Right atrium auricular region (tissue), 2 donors: ENCODE data around the gene DACT3. TPM values are rescaled to one million over a fixed set of nuclear protein-coding genes. Genes with fewer than 3 reads are reported as not detected.

Source experiments
- DNase-seq: peaks from one replicate; pipeline ENCODE4 v3.0.0-alpha.2; 2019; ENCODE audit warnings: low spot score
- H3K27ac ChIP-seq, 2 donors: fragments of 200-600 bp; sonication (generic); 1 replicate in 1 of 2; 2 replicates in 1 of 2; pipeline ENCODE4 v1.5.1; 2016 to 2019
- H3K27me3 ChIP-seq, 2 donors: fragments of 200-600 bp; sonication (generic); one replicate each; pipeline versions ENCODE4 v1.5.1 to v1.6.0; 2017 to 2019
- H3K36me3 ChIP-seq: fragments of 200-600 bp; sonication (generic); one replicate; pipeline ENCODE4 v1.5.1; 2016
- H3K4me1 ChIP-seq, 2 donors: fragments of 200-600 bp; sonication (generic); one replicate each; pipeline versions ENCODE4 v1.5.1 to v1.6.0; 2017 to 2019
- H3K4me3 ChIP-seq, 2 donors: fragments of 200-600 bp; sonication (generic); 1 replicate in 1 of 2; 2 replicates in 1 of 2; pipeline ENCODE4 v1.5.1; 2017 to 2019; ENCODE audit warnings: mild to moderate bottlenecking in 1 of 2, moderate library complexity in 1 of 2
- H3K9me3 ChIP-seq, 2 donors: fragments of 200-600 bp; sonication (generic); one replicate each; pipeline ENCODE4 v1.5.1; 2019
- CTCF ChIP-seq, 2 donors: fragments of 200-600 bp; sonication (generic); IDR thresholded peaks; one replicate each; pipeline ENCODE4 v1.5.1; 2019; ENCODE audit warnings: antibody characterized with exemption in 2 of 2
- total RNA-seq, 2 donors: library from RNA; depleted of rRNA; stranded (reverse); fragments of >200 nt; gene quantifications; one replicate each; pipeline ENCODE4 v1.1.0, GENCODE V29; 2016

DACT3 gene
- total RNA-seq, 2 donors from 2014 or later, result 23.5 to 25.9 TPM

- Histone ChIP-seq H3K27me3 (no peaks in the 10 kb centered on the region), H3K4me3 (no peak overlapping the region), H3K27ac (peak overlapping the region; percentile 47 to 57), H3K36me3 (peaks cover 49% of the 10 kb centered on the region), H3K9me3 (no peaks in the 10 kb centered on the region), H3K4me1 (peaks cover 0 to 56% of the 10 kb centered on the region in 2 donors)
- DNase-seq, result peak; percentile 60
- no peak for TF ChIP-seq CTCF (IDR thresholded peaks at IDR 0.05)
Measured at GRCh38 chr19:46605356-46605821, 55.6 kb downstream of the DACT3 start.

DNA sequence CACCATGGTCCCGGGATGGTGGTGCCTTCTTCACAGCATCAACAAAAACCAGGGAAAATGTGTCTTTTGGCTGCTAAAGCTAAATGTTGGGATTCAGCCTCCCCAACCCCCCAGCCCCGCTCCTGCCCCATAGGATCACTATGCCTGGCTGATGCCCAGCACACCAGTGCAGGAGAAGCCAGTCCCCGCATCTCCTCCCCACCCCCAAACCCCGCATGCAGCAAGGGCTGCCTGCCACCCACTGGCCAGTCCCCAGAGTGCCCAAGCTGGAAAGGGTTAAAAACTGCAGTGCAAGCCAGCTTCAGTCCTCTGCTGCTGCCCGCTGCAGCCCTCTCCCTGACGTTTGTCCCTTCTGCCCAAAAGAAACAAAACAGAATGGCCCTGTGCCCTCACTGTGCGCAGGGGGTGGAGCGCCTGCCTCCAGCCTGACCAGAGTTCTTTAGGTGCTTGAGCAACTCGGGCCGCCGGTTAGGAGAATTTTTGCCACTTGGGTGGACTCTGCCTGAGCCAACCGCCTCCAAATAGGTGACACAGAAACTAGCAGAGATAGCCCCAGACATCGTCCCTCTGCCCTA is 56.1 kb downstream of the DACT3 start:
- H3K4me1 ChIP-seq, result peaks cover 0 to 56% of the 10 kb centered on the region in 2 donors
- peak; percentile 66 for DNase-seq
- no peaks in the 10 kb centered on the region for H3K27me3 ChIP-seq
- peak overlapping the region; percentile 47 to 57 for H3K27ac ChIP-seq
- H3K9me3 ChIP-seq, result no peaks in the 10 kb centered on the region
- no peak overlapping the region for H3K4me3 ChIP-seq
- peaks cover 45% of the 10 kb centered on the region for H3K36me3 ChIP-seq
- no peak for TF ChIP-seq CTCF (IDR thresholded peaks at IDR 0.05)

GRCh38 chr19:46603752-46604231 is 57.2 kb downstream of the DACT3 start:
- Histone ChIP-seq H3K4me1 (peaks cover 0 to 56% of the 10 kb centered on the region in 2 donors), H3K27me3 (no peaks in the 10 kb centered on the region), H3K4me3 (no peak overlapping the region), H3K9me3 (peaks cover 0 to 3% of the 10 kb centered on the region in 2 donors), H3K36me3 (peaks cover 34% of the 10 kb centered on the region), H3K27ac (peak overlapping the region in 1 of 2 donors; percentile 98)
- peak; percentile 55 for DNase-seq
- no peak for TF ChIP-seq CTCF (IDR thresholded peaks at IDR 0.05)

DNA sequence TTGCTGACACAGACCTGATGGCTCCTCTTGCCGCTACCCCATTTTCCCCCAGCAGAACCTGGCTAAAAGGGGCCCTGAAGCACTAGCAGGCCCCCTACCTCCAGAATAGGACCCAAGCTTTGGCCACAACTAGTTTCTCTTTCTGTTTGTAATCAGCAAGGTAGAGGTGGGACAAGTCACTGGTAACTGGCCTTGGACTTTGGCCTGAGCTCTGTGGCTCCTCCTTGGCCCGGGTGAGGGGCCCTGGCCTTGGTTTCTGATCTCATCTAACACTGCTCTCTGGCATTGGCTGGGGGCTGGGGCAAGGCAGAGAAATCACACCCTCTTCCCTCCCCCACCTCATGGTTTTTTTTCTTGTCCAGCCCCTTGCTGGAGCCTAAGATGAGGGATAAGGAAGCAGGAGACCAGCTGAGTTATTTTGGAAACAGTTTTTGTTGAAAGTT is 57.8 kb downstream of the DACT3 start:
- peak; percentile 57 for DNase-seq
- Histone ChIP-seq H3K27me3 (no peaks in the 10 kb centered on the region), H3K36me3 (peaks cover 29% of the 10 kb centered on the region), H3K4me1 (peaks cover 0 to 56% of the 10 kb centered on the region in 2 donors), H3K4me3 (peak overlapping the region; percentile 7 to 98), H3K9me3 (peaks cover 0 to 3% of the 10 kb centered on the region in 2 donors), H3K27ac (peak overlapping the region; percentile 96 to 98)
- no peak for TF ChIP-seq CTCF (IDR thresholded peaks at IDR 0.05)

GRCh38 chr19:46602392-46603194 is 58.4 kb downstream of the DACT3 start:
- DNase-seq, result peak; percentile 66
- Histone ChIP-seq H3K4me1 (peaks cover 0 to 56% of the 10 kb centered on the region in 2 donors), H3K9me3 (peaks cover 0 to 3% of the 10 kb centered on the region in 2 donors), H3K27ac (peak overlapping the region; percentile 96 to 98), H3K36me3 (peaks cover 22% of the 10 kb centered on the region), H3K4me3 (peak overlapping the region; percentile 96 to 98), H3K27me3 (no peaks in the 10 kb centered on the region)
- no peak for TF ChIP-seq CTCF (IDR thresholded peaks at IDR 0.05)
